ENCODE data around the gene SEL1L3.

SEL1L3 gene

GRCh38 chr4:25797136-25797535 is 65.7 kb downstream of the SEL1L3 start:
- H3K36me3 ChIP-seq (ENCODE audit: insufficient read depth, low read length), result no peaks in the 10 kb centered on the region

GRCh38 chr4:25795566-25796454 is 67.0 kb downstream of the SEL1L3 start:
- H3K36me3 ChIP-seq (ENCODE audit: insufficient read depth, low read length), result no peaks in the 10 kb centered on the region

More at GRCh38 chr4:25797136-25797535, 65.7 kb downstream of the SEL1L3 start:
- Histone ChIP-seq H3K9ac (ENCODE audit: low read depth, low read length) (no peak overlapping the region), H3K4me1 (ENCODE audit: control insufficient read depth, insufficient read depth, low read length) (peaks cover 19% of the 10 kb centered on the region), H3K9me3 (replicated peaks; ENCODE audit: low read length) (no peaks in the 10 kb centered on the region), H3K27me3 (ENCODE audit: control insufficient read depth, insufficient read depth, low read length) (no peaks in the 10 kb centered on the region), H3K4me3 (ENCODE audit: low read length) (no peak overlapping the region), H3K4me2 (ENCODE audit: low read length) (no peak overlapping the region)

GRCh38 chr4:25795091-25795490 is 67.7 kb downstream of the SEL1L3 start:
- Histone ChIP-seq H3K9ac (ENCODE audit: low read depth, low read length) (peak overlapping the region; percentile 75), H3K9me3 (replicated peaks; ENCODE audit: low read length) (no peaks in the 10 kb centered on the region), H3K27me3 (ENCODE audit: control insufficient read depth, insufficient read depth, low read length) (no peaks in the 10 kb centered on the region), H3K4me3 (ENCODE audit: low read length) (no peak overlapping the region), H3K36me3 (ENCODE audit: insufficient read depth, low read length) (no peaks in the 10 kb centered on the region), H3K4me1 (ENCODE audit: control insufficient read depth, insufficient read depth, low read length) (peaks cover 19% of the 10 kb centered on the region), H3K4me2 (ENCODE audit: low read length) (no peak overlapping the region)

More at GRCh38 chr4:25795566-25796454, 67.0 kb downstream of the SEL1L3 start:
- no peaks in the 10 kb centered on the region for H3K27me3 ChIP-seq (ENCODE audit: control insufficient read depth, insufficient read depth, low read length)
- H3K4me2 ChIP-seq (ENCODE audit: low read length), result peak overlapping the region; percentile 43
- H3K4me3 ChIP-seq (ENCODE audit: low read length), result no peak overlapping the region
- peak overlapping the region; percentile 75 for H3K9ac ChIP-seq (ENCODE audit: low read depth, low read length)
- H3K9me3 ChIP-seq (replicated peaks; ENCODE audit: low read length), result no peaks in the 10 kb centered on the region
- H3K4me1 ChIP-seq (ENCODE audit: control insufficient read depth, insufficient read depth, low read length), result peaks cover 19% of the 10 kb centered on the region

- Histone ChIP-seq H3K27me3 (ENCODE audit: control insufficient read depth, insufficient read depth, low read length) (no peaks in the 10 kb centered on the region), H3K9ac (ENCODE audit: low read depth, low read length) (no peak overlapping the region), H3K4me3 (ENCODE audit: low read length) (no peak overlapping the region), H3K9me3 (replicated peaks; ENCODE audit: low read length) (no peaks in the 10 kb centered on the region), H3K4me2 (ENCODE audit: low read length) (no peak overlapping the region), H3K36me3 (ENCODE audit: insufficient read depth, low read length) (peaks cover 3% of the 10 kb centered on the region), H3K4me1 (ENCODE audit: control insufficient read depth, insufficient read depth, low read length) (peaks cover 19% of the 10 kb centered on the region)
Observed at GRCh38 chr4:25792876-25793275, 69.9 kb downstream of the SEL1L3 start.

- H3K4me3 ChIP-seq (ENCODE audit: low read length), result no peak overlapping the region
- no peak overlapping the region for H3K9ac ChIP-seq (ENCODE audit: low read depth, low read length)
- peaks cover 19% of the 10 kb centered on the region for H3K4me1 ChIP-seq (ENCODE audit: control insufficient read depth, insufficient read depth, low read length)
- peaks cover 3% of the 10 kb centered on the region for H3K36me3 ChIP-seq (ENCODE audit: insufficient read depth, low read length)
- H3K4me2 ChIP-seq (ENCODE audit: low read length), result no peak overlapping the region
- H3K27me3 ChIP-seq (ENCODE audit: control insufficient read depth, insufficient read depth, low read length), result no peaks in the 10 kb centered on the region
- no peaks in the 10 kb centered on the region for H3K9me3 ChIP-seq (replicated peaks; ENCODE audit: low read length)
Observed at GRCh38 chr4:25792200-25792791, 70.5 kb downstream of the SEL1L3 start.

GRCh38 chr4:25790024-25790423 is 72.8 kb downstream of the SEL1L3 start:
- no peak overlapping the region for H3K4me3 ChIP-seq (ENCODE audit: low read length)
- H3K4me1 ChIP-seq (ENCODE audit: control insufficient read depth, insufficient read depth, low read length), result no peaks in the 10 kb centered on the region
- H3K9ac ChIP-seq (ENCODE audit: low read depth, low read length), result no peak overlapping the region
- H3K4me2 ChIP-seq (ENCODE audit: low read length), result no peak overlapping the region
- H3K27me3 ChIP-seq (ENCODE audit: control insufficient read depth, insufficient read depth, low read length), result no peaks in the 10 kb centered on the region
- H3K9me3 ChIP-seq (replicated peaks; ENCODE audit: low read length), result no peaks in the 10 kb centered on the region
- H3K36me3 ChIP-seq (ENCODE audit: insufficient read depth, low read length), result peaks cover 3% of the 10 kb centered on the region

- Histone ChIP-seq H3K9me3 (replicated peaks; ENCODE audit: low read length) (no peaks in the 10 kb centered on the region), H3K9ac (ENCODE audit: low read depth, low read length) (no peak overlapping the region), H3K4me1 (ENCODE audit: control insufficient read depth, insufficient read depth, low read length) (no peaks in the 10 kb centered on the region), H3K36me3 (ENCODE audit: insufficient read depth, low read length) (peaks cover 3% of the 10 kb centered on the region), H3K4me3 (ENCODE audit: low read length) (no peak overlapping the region), H3K4me2 (ENCODE audit: low read length) (no peak overlapping the region), H3K27me3 (ENCODE audit: control insufficient read depth, insufficient read depth, low read length) (no peaks in the 10 kb centered on the region)
Observed at GRCh38 chr4:25788703-25789238, 74.0 kb downstream of the SEL1L3 start.

GRCh38 chr4:25786497-25787065 is 76.2 kb downstream of the SEL1L3 start:
- H3K27me3 ChIP-seq (ENCODE audit: control insufficient read depth, insufficient read depth, low read length), result no peaks in the 10 kb centered on the region
- no peak overlapping the region for H3K4me3 ChIP-seq (ENCODE audit: low read length)
- no peak overlapping the region for H3K4me2 ChIP-seq (ENCODE audit: low read length)
- H3K36me3 ChIP-seq (ENCODE audit: insufficient read depth, low read length), result peaks cover 3% of the 10 kb centered on the region
- H3K9me3 ChIP-seq (replicated peaks; ENCODE audit: low read length), result no peaks in the 10 kb centered on the region
- H3K9ac ChIP-seq (ENCODE audit: low read depth, low read length), result no peak overlapping the region
- H3K4me1 ChIP-seq (ENCODE audit: control insufficient read depth, insufficient read depth, low read length), result no peaks in the 10 kb centered on the region

GRCh38 chr4:25783943-25784342 is 78.8 kb downstream of the SEL1L3 start:
- Histone ChIP-seq H3K36me3 (ENCODE audit: insufficient read depth, low read length) (peaks cover 5% of the 10 kb centered on the region), H3K4me2 (ENCODE audit: low read length) (no peak overlapping the region), H3K4me3 (ENCODE audit: low read length) (no peak overlapping the region), H3K9ac (ENCODE audit: low read depth, low read length) (no peak overlapping the region), H3K27me3 (ENCODE audit: control insufficient read depth, insufficient read depth, low read length) (no peaks in the 10 kb centered on the region), H3K4me1 (ENCODE audit: control insufficient read depth, insufficient read depth, low read length) (no peaks in the 10 kb centered on the region), H3K9me3 (replicated peaks; ENCODE audit: low read length) (no peaks in the 10 kb centered on the region)

GRCh38 chr4:25783126-25783525 is 79.7 kb downstream of the SEL1L3 start:
- Histone ChIP-seq H3K4me3 (ENCODE audit: low read length) (no peak overlapping the region), H3K9me3 (replicated peaks; ENCODE audit: low read length) (no peaks in the 10 kb centered on the region), H3K27me3 (ENCODE audit: control insufficient read depth, insufficient read depth, low read length) (no peaks in the 10 kb centered on the region), H3K9ac (ENCODE audit: low read depth, low read length) (no peak overlapping the region), H3K4me2 (ENCODE audit: low read length) (no peak overlapping the region), H3K4me1 (ENCODE audit: control insufficient read depth, insufficient read depth, low read length) (no peaks in the 10 kb centered on the region), H3K36me3 (ENCODE audit: insufficient read depth, low read length) (peaks cover 7% of the 10 kb centered on the region)

- Histone ChIP-seq H3K27me3 (ENCODE audit: control insufficient read depth, insufficient read depth, low read length) (no peaks in the 10 kb centered on the region), H3K4me3 (ENCODE audit: low read length) (no peak overlapping the region), H3K36me3 (ENCODE audit: insufficient read depth, low read length) (peaks cover 9% of the 10 kb centered on the region), H3K9ac (ENCODE audit: low read depth, low read length) (no peak overlapping the region), H3K9me3 (replicated peaks; ENCODE audit: low read length) (no peaks in the 10 kb centered on the region), H3K4me1 (ENCODE audit: control insufficient read depth, insufficient read depth, low read length) (no peaks in the 10 kb centered on the region), H3K4me2 (ENCODE audit: low read length) (no peak overlapping the region)
Observed at GRCh38 chr4:25782482-25782881, 80.3 kb downstream of the SEL1L3 start.
